Measurements from ENCODE around the gene FLACC1.

The FLACC1 gene

GRCh38 chr2:201254081-201254730 lies 102.9 kb downstream of the FLACC1 start:
- DNase-seq: peak; percentile 15 to 73

GRCh38 chr2:201250741-201251140 lies 106.4 kb downstream of the FLACC1 start:
- DNase-seq: no peak

GRCh38 chr2:201249889-201250288 lies 107.3 kb downstream of the FLACC1 start:
- DNase-seq: no peak

- DNase-seq: no peak
Measured at GRCh38 chr2:201248288-201248844, 108.8 kb downstream of the FLACC1 start.

DNA sequence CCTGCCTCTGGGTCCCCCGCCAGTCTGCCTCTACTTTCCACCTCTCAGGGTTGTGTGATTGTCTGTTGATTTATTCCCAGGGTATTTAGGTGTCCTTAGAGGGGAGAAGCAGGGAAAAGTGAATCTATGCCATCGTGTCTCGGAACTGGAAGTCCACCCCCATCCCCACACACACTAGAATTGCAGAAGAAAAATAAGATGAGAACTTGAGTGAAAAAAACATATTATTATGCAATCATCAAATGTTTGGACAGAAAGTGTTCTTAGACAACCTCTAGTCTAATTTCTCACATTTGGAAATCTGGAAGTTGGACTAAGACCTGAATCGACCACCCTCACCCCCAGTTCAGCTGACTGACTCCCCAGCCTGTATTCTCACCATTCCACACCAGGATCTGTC lies 110.9 kb downstream of the FLACC1 start:
- peak; percentile 47 to 84 for DNase-seq

GRCh38 chr2:201244829-201245228 lies 112.3 kb downstream of the FLACC1 start:
- DNase-seq: no peak

DNA sequence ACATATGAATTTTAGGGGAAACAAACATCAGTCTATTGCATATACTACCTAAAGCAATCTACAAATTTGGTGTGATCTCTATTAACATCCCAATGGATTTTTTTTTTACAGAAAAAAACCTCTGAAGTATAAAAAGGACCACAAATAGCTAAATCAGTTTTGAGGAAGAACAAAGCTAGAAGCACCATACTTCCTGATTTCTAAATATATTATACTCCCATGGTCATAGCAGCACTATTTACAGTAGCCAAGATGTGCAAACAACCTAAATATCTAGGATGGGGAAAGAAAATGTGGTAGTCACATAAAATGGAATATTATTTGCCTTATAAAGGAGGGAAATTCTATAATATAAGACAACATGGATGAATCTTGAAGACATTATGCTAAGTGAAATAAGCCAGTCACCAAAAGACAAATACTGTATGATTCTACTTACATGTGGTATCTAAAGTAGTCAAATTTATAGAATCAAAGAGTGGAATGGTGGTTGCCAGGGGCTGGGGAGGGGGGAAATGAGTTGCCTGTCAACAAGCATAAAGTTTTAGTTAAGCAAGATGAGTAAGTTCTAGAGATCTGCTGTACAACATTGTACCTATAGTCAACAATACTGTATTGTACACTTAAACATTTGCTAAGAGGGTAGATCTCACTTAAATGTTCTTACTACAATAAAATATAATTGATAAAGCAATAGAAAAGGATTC lies 114.4 kb downstream of the FLACC1 start:
- peak; percentile 33 to 72 for DNase-seq

- peak; percentile 94 to 96 for DNase-seq
Measured at GRCh38 chr2:201239167-201239935, 117.8 kb downstream of the FLACC1 start.
